T-helper 9 cell (primary cell): ENCODE measurements around the gene RBM20.
A peak's percentile ranks its signal among the peaks of the same experiment; 100 is the strongest.
"Not testable (repeated sequence)": the region's sequence is repeated elsewhere in the genome, so short reads cannot be mapped to it uniquely, and the experiment has no call there.

Experiments used
- DNase-seq: peaks from one replicate; pipeline ENCODE4 v3.0.0-alpha.2; 2020

The RBM20 gene

GRCh38 chr10:110860576-110861241, 216.6 kb downstream of the RBM20 start:
- DNase-seq: peak; percentile 27

- no peak for DNase-seq
Observed at GRCh38 chr10:110861476-110861875, 217.3 kb downstream of the RBM20 start.

GRCh38 chr10:110861930-110862649, 218.0 kb downstream of the RBM20 start:
- no peak for DNase-seq

- no peak for DNase-seq
Observed at GRCh38 chr10:110862961-110863360, 218.8 kb downstream of the RBM20 start.

GRCh38 chr10:110863361-110863760, 219.2 kb downstream of the RBM20 start:
- no peak for DNase-seq

GRCh38 chr10:110863956-110864355, 219.8 kb downstream of the RBM20 start:
- DNase-seq: no peak

- DNase-seq: peak; percentile 22
Observed at GRCh38 chr10:110864662-110865140, 220.6 kb downstream of the RBM20 start.

- no peak for DNase-seq
Observed at GRCh38 chr10:110865186-110865808, 221.2 kb downstream of the RBM20 start.

GRCh38 chr10:110865809-110866482, 221.8 kb downstream of the RBM20 start:
- no peak for DNase-seq

GRCh38 chr10:110867011-110867806, 223.1 kb downstream of the RBM20 start:
- DNase-seq: not testable (repeated sequence)

- no peak for DNase-seq
Observed at GRCh38 chr10:110867807-110868465, 223.8 kb downstream of the RBM20 start.

GRCh38 chr10:110868981-110869380, 224.8 kb downstream of the RBM20 start:
- DNase-seq: peak; percentile 51

- no peak for DNase-seq
Observed at GRCh38 chr10:110870823-110871297, 226.7 kb downstream of the RBM20 start.

GRCh38 chr10:110871298-110872084, 227.4 kb downstream of the RBM20 start, which contains the start of gene PDCD4:
TSS of gene PDCD4 (plus strand) at chr10:110871928. CDS start at chr10:110876028, 4,100 bp downstream.
- DNase-seq: peak; percentile 93

GRCh38 chr10:110872145-110872983, 228.2 kb downstream of the RBM20 start:
- peak; percentile 74 for DNase-seq

- no peak for DNase-seq
Observed at GRCh38 chr10:110872984-110873923, 229.1 kb downstream of the RBM20 start.

- DNase-seq: no peak
Observed at GRCh38 chr10:110873951-110874350, 229.8 kb downstream of the RBM20 start.

- no peak for DNase-seq
Observed at GRCh38 chr10:110876000-110876399, 231.9 kb downstream of the RBM20 start.
